Caki2 (cell line): Measurements from ENCODE around the gene RBMS1. TPM values are rescaled to one million over a fixed set of nuclear protein-coding genes. Genes with fewer than 3 reads are reported as not detected.

Source experiments
- DNase-seq: peaks from one replicate; pipeline ENCODE4 v3.0.0-alpha.2; 2015; ENCODE audit warnings: low read depth
- in situ Hi-C: cut with HindIII; loops from 2 replicates; pipeline ENCODE4 v1.10.0; 2016; ENCODE audit warnings: low sequenced_read_pairs, low pct_unique_long_range_greater_than_20kb, mixed read lengths
- total RNA-seq: library from RNA; depleted of rRNA; stranded (reverse); fragments of >200 nt; shearing (Covaris generic); gene quantifications from 2 replicates; pipeline ENCODE4 v1.2.3, GENCODE V29; 2014; ENCODE audit warnings: low replicate concordance

RBMS1 gene
- total RNA-seq, 1 experiment from 2014 or later, result 79.7 TPM

- in situ Hi-C loops, result no loop called here
- no peak for DNase-seq
Measured at GRCh38 chr2:160289126-160289525, 204.5 kb downstream of the RBMS1 start.

GRCh38 chr2:160288324-160288723, 205.3 kb downstream of the RBMS1 start:
- in situ Hi-C loops, result no loop called here
- no peak for DNase-seq

GRCh38 chr2:160287476-160287875, 206.1 kb downstream of the RBMS1 start:
- DNase-seq, result no peak
- in situ Hi-C loops, result no loop called here

- in situ Hi-C loops, result no loop called here
- DNase-seq, result no peak
Measured at GRCh38 chr2:160286551-160286950, 207.1 kb downstream of the RBMS1 start.

- in situ Hi-C loops, result no loop called here
- DNase-seq, result no peak
Measured at GRCh38 chr2:160283675-160284074, 209.9 kb downstream of the RBMS1 start.

- in situ Hi-C loops, result no loop called here
- no peak for DNase-seq
Measured at GRCh38 chr2:160282063-160282580, 211.5 kb downstream of the RBMS1 start.

- in situ Hi-C loops, result no loop called here
- no peak for DNase-seq
Measured at GRCh38 chr2:160281213-160281612, 212.4 kb downstream of the RBMS1 start.

- DNase-seq, result no peak
Measured at GRCh38 chr2:160279813-160280465, 213.7 kb downstream of the RBMS1 start.

GRCh38 chr2:160278879-160279177, 214.8 kb downstream of the RBMS1 start:
- no peak for DNase-seq
- in situ Hi-C loops, result no loop called here

More at GRCh38 chr2:160279813-160280465, 213.7 kb downstream of the RBMS1 start:
- in situ Hi-C loops, result no loop called here

- in situ Hi-C loops, result no loop called here
- DNase-seq, result peak; percentile 46
Measured at GRCh38 chr2:160278101-160278878, 215.3 kb downstream of the RBMS1 start.

- in situ Hi-C loops, result no loop called here
- no peak for DNase-seq
Measured at GRCh38 chr2:160277151-160277550, 216.5 kb downstream of the RBMS1 start.

GRCh38 chr2:160275656-160276055, 218.0 kb downstream of the RBMS1 start:
- peak; percentile 68 for DNase-seq
- in situ Hi-C loops, result no loop called here

- in situ Hi-C loops, result no loop called here
- peak; percentile 63 for DNase-seq
Measured at GRCh38 chr2:160271171-160272086, 222.2 kb downstream of the RBMS1 start.

GRCh38 chr2:160270571-160271113, 223.0 kb downstream of the RBMS1 start:
- in situ Hi-C loops, result no loop called here
- no peak for DNase-seq

GRCh38 chr2:160269803-160270570, 223.6 kb downstream of the RBMS1 start:
- peak; percentile 99 for DNase-seq
- in situ Hi-C loops, result no loop called here

- DNase-seq, result no peak
- in situ Hi-C loops, result no loop called here
Measured at GRCh38 chr2:160269365-160269764, 224.2 kb downstream of the RBMS1 start.

GRCh38 chr2:160268151-160268781, 225.3 kb downstream of the RBMS1 start:
- DNase-seq, result no peak
- in situ Hi-C loops, result no loop called here
